GM19239 (cell line): ENCODE data around the gene LRRTM4.
"Not testable (repeated sequence)": the region's sequence is repeated elsewhere in the genome, so short reads cannot be mapped to it uniquely, and the experiment has no call there.

ENCODE experiments used
- DNase-seq: peaks from one replicate; pipeline ENCODE4 v3.0.0; 2011; ENCODE audit warnings: low spot score; ENCODE audit not compliant: insufficient read length
- FAIRE-seq: peaks from 2 replicates; lab custom pipeline; 2011; peaks lifted over from hg19 to GRCh38; lab: Jason Lieb, UNC

LRRTM4 gene

DNA sequence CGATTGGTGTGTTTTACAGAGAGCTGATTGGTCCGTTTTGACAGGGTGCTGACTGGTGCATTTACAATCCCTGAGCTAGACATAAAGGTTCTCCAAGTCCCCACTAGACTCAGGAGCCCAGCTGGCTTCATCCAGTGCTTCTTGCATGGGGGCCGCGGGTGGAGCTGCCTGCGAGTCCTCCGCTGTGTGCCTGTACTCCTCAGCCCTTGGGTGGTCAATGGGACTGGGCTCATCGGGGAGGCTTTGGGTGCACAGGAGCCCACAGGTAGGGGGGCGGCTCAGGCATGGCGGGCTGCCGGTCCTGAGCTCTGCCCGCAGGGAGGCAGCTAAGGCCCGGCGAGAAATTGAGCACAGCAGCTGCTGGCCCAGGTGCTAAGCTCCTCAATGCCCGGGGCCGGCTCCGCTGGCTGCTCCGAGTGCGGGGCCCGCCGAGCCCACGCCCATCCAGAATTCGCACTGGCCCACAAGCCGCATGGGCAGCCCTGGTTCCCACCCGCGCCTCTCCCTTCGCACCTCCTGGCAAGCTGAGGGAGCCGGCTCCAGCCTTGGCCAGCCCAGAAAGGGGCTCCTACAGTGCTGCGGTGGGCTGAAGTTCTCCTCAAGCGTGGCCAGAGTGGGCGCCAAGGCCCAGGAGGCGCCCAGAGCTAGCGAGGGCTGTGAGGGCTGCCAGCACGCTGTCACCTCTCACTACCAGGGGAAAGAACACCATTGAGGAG lies 824.0 kb downstream of the LRRTM4 start:
- DNase-seq, FAIRE-seq: not testable (repeated sequence)
